ENCODE measurements around the gene ADCY2.

DNA sequence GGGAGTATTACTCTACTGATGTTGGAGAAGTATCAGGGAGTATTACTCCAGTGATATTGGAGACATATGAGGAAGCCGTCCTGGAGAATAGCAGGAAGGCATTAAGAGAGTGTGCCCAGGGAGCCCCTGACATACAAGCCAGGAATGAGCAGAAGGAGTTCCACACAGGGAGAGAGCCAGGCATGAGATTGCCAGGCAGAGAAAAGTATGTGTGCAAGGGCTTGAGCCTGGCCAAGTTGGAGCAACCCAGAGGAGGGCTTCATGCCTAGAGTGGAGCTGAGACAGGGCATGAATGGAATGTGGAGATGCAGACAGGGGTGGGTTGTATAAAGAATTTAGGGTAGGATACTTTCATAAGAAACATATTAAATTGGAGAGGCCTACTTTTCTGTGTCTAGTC, 213.8 kb downstream of the ADCY2 start:
- TF ChIP-seq POLR2A (IDR thresholded peaks at IDR 0.05) (no peak), CTCF (IDR thresholded peaks at IDR 0.05) (no peak)

All from esophagus squamous epithelium (tissue), 4 donors.